ENCODE measurements around the gene SLC38A9. TPM values are rescaled to one million over a fixed set of nuclear protein-coding genes. Genes with fewer than 3 reads are reported as not detected.

Gene SLC38A9
- polyA plus RNA-seq, 1 of the 3 experiments (the other 2 are of a cell fraction), result 6.9 TPM

- TF ChIP-seq TCF12 (IDR thresholded peaks at IDR 0.05) (no peak), RXRA (IDR thresholded peaks at IDR 0.05; ENCODE audit: borderline replicate concordance, low read depth) (no peak), GATA2 (CRISPR knock-in tag; IDR thresholded peaks at IDR 0.05) (no peak), NFIC (IDR thresholded peaks at IDR 0.05; ENCODE audit: borderline replicate concordance) (no peak), SIN3A (IDR thresholded peaks at IDR 0.05; ENCODE audit: borderline replicate concordance, low read depth, low read length) (no peak)
Observed at GRCh38 chr5:55715519-55716078, 3.5 kb upstream of the SLC38A9 start (continued).

GRCh38 chr5:55714749-55715148 lies 2.6 kb upstream of the SLC38A9 start:
- Histone ChIP-seq H3K9ac (no peak overlapping the region), H3F3A (replicated peaks; ENCODE audit: insufficient read depth) (no peaks in the 10 kb centered on the region), H3K9me2 (no peaks in the 10 kb centered on the region), H3K4me2 (no peak overlapping the region), H3K36me3 (replicated peaks in 1 of 2; ENCODE audit: control insufficient read depth in 1 of 2, insufficient read depth in 2 of 2, low read length in 1 of 2) (no peaks in the 10 kb centered on the region), H3K4me3 (ENCODE audit: low read depth in 2 of 2, low read length in 1 of 2) (no peak overlapping the region), H3K79me2 (ENCODE audit: insufficient read depth) (peaks cover 8% of the 10 kb centered on the region), H3K4me1 (ENCODE audit: control insufficient read depth in 1 of 2, insufficient read depth in 2 of 2, low read depth in 1 of 2, low read length in 1 of 2) (peaks cover 6 to 7% of the 10 kb centered on the region in 2 experiments; a peak in 2 of 4 replicates), H2AFZ (ENCODE audit: low read depth) (no peak overlapping the region), H3K27me3 (ENCODE audit: insufficient read depth) (no peaks in the 10 kb centered on the region), H4K20me1 (ENCODE audit: insufficient read depth) (no peaks in the 10 kb centered on the region), H3K9me3 (no peaks in the 10 kb centered on the region), H3K27ac (ENCODE audit: low read depth in 2 of 2, low read length in 1 of 2) (no peak overlapping the region)
- TF ChIP-seq FOSL2 (IDR thresholded peaks at IDR 0.05; ENCODE audit: borderline replicate concordance, low read depth), result no peak
- no peak for TF ChIP-seq SIN3A (IDR thresholded peaks at IDR 0.05; ENCODE audit: borderline replicate concordance, low read depth, low read length)
- no peak for TF ChIP-seq FOXM1 (IDR thresholded peaks at IDR 0.05; ENCODE audit: low read depth)
- TF ChIP-seq EZH2phosphoT487 (IDR thresholded peaks at IDR 0.05; ENCODE audit: borderline replicate concordance, low read depth), result no peak
- no peak for TF ChIP-seq ELF1 (IDR thresholded peaks at IDR 0.05)
- TF ChIP-seq YY1 (IDR thresholded peaks at IDR 0.05; ENCODE audit: low read depth), result no peak
- TF ChIP-seq FOXJ3 (CRISPR knock-in tag; IDR thresholded peaks at IDR 0.05), result no peak
- no peak for TF ChIP-seq MAX (IDR thresholded peaks at IDR 0.05; ENCODE audit: low read depth)
- no peak for TF ChIP-seq TCF12 (IDR thresholded peaks at IDR 0.05)
- TF ChIP-seq SMC3 (IDR thresholded peaks at IDR 0.05; ENCODE audit: low read depth, low read length), result no peak
- TF ChIP-seq RCOR1 (IDR thresholded peaks at IDR 0.05; ENCODE audit: low read length), result no peak
- no peak for TF ChIP-seq CTCF (IDR thresholded peaks at IDR 0.05)
- TF ChIP-seq PBX3 (IDR thresholded peaks at IDR 0.05), result no peak
- TF ChIP-seq NFIC (IDR thresholded peaks at IDR 0.05; ENCODE audit: borderline replicate concordance), result no peak
- TF ChIP-seq JUND (IDR thresholded peaks at IDR 0.05), result no peak
- no peak for TF ChIP-seq USF1 (IDR thresholded peaks at IDR 0.05; ENCODE audit: borderline replicate concordance, low read depth)
- no peak for TF ChIP-seq IRF3 (IDR thresholded peaks at IDR 0.05; ENCODE audit: low read depth, low read length)
- ChIA-PET POLR2A (no interaction called here), CTCF (no interaction called here)
- WGBS (ENCODE audit: low lambda C conversion rate), result 88% methylated on average over 6 of the region's 6 CpGs
- DNase-seq, result no peak
